Purkinje cell (primary cell): Measurements from ENCODE around the gene APOBEC4. TPM values are rescaled to one million over a fixed set of nuclear protein-coding genes. Genes with fewer than 3 reads are reported as not detected.

Experiments used
- polyA plus RNA-seq: library from polyadenylated mRNA; unstranded; fragments of >200 nt; fragmentation: Nextera tagmentation; gene quantifications from 2 replicates; pipeline ENCODE4 v1.2.1, GENCODE V29; 2014

The APOBEC4 gene, protein sequence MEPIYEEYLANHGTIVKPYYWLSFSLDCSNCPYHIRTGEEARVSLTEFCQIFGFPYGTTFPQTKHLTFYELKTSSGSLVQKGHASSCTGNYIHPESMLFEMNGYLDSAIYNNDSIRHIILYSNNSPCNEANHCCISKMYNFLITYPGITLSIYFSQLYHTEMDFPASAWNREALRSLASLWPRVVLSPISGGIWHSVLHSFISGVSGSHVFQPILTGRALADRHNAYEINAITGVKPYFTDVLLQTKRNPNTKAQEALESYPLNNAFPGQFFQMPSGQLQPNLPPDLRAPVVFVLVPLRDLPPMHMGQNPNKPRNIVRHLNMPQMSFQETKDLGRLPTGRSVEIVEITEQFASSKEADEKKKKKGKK
- 0.32 TPM in 1 of 2 replicates, not detected in the other for polyA plus RNA-seq

DNA sequence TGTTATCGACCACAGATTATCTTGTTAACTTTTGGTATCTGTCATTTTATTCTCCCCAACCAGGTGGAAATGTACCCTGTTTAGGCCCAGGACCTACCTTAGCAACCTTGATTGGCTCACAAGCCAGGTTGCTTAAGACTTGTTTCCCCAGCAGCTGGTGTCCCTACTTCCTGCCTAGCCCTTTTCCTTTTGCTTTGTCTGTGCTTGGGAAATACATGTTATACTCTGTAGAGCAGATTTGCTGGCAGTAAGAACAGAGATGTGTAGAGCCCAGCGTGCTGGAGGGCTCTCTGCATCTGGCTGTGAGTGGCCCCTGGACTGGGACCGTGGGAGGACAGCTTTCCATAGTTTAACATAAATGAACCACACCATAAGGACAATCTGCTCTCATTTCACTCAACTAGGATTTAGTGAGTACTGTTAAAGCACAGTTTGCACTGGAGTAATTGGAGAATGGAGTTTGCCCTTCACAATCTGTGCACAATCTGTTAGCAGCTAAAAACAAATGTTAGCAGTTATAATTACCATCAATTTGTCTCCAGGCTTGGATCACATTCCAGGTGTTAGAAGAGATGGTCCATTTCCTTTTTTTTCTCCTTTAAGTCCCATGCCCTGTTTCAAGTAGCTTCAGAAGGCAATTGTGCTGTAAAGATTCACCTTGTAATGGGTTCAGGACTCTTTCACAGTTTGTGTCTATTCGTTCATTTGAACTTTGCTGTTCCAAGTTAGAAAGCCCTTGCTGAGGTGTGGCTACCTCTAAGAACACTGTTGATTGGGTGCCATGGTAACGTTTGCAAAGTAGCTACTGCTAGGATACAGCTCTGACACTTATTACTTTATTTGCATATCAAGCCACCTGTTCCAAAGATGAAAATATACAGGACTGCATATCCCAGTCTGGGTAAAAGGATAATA is at the start of gene APOBEC4:
APOBEC4 (minus strand) TSS at position 770 of the 915 bp plus-strand sequence. CDS start 4,535 bp downstream, outside the sequence.

DNA sequence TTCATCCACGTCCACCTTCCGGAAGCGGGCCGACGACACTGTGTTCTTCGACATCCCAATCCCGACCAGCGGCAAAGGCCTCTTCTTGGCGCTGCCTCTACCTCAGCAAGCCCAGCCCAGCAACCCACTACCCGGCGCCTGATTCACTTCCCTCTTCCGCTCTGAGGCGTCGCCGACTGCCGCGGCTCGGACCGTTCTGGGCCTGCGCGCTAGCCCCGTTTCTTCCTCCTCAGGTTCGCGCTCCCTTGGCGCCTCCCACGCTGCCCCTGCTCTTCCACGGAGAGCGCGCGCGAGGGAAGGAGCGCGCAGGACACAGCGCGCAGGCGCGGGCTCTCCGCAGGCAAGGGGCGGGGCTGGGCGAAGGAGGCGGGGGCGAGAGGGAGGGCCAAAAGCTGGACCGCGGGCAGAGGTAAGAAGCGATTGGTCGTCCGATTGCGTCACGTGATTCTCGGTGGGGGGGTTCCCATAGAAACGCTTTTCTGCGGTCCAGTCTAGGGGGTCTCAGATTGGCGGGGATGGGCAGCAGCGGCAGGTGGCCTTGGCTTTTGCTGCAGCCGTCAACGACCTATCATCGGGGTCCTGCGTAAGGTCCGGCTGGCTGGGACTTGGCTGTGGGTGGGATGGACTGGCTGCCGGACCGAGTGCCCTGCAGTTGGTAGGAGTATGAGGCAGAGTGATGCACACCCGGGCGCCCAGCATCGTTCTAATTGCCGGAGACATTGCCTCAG is 17.3 kb downstream of the APOBEC4 start, which contains the start of gene ARPC5:
ARPC5 (minus strand) TSS at position 178 of the 728 bp plus-strand sequence; CDS start at position 54, 124 bp downstream.

Other genes with a start within 250 kb of the APOBEC4 start
- 21.6 and 26.8 TPM in 2 replicates for gene NMNAT2, start 234.9 kb downstream of the APOBEC4 start, polyA plus RNA-seq
- gene SMG7, start 180.8 kb downstream of the APOBEC4 start, polyA plus RNA-seq, result 20.2 and 25.8 TPM in 2 replicates
- gene NCF2, start 62.9 kb downstream of the APOBEC4 start, polyA plus RNA-seq, result not detected in 2 replicates
- 22.9 and 45.3 TPM in 2 replicates for gene ARPC5, start 17.5 kb downstream of the APOBEC4 start, polyA plus RNA-seq
- 5.3 and 8.9 TPM in 2 replicates for gene RGL1, start 151.8 kb upstream of the APOBEC4 start, polyA plus RNA-seq